GM21367 (cell line): ENCODE data around the gene SYNPO2.

Source experiments
- ATAC-seq: cut with Tn5 transposase; IDR thresholded peaks from one replicate; pipeline ENCODE4 v1.9.1; 2021; ENCODE audit not compliant: unreplicated experiment

SYNPO2 gene

DNA sequence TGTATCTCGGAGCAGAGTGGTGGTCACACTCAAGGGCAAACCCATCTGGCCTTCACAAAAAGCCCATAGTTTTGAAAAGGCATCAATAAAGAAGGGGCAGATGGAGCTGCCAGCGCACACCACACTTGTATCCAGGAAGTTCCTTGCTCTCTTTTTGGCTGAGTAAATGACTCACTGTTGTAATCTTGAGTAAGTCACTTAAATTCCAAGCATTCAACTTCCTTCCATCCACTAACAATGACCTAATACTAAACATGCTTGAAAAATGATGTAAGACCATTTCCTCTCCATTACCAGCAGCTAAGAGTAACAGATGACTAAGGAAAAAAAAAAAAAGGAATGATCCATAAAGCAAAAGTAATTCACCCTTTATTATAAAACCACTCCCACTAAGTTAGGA is 214.6 kb downstream of the SYNPO2 start:
- ATAC-seq = no peak

DNA sequence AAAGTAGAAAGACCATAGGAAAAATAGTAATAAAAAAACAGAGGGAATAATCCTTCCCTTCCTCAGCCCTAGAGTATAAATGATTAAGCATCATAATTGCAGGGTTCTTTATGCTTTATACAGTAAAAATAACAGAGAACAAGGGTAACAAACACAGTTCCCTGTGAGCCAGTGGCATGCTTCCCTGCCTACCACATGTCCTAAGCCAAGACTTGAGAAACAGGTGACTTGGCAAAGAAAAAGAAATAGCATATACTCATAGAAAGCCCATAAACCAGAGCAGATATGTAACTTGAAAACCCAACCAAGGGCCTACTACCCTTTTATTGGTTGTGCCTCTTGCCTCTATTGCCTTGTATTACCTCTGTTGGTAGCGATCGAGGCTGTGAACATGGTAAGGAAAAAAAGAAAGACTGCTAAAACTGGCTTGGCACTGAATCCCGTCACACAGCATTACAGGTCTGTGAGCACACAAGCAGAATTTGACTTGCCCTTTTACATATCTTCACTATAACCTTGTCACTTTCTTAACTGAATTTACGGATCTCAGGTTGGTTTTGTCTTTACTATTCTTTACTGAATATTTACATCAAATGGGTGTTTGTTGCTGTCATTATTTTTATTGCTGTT is 216.1 kb downstream of the SYNPO2 start:
- no peak for ATAC-seq

DNA sequence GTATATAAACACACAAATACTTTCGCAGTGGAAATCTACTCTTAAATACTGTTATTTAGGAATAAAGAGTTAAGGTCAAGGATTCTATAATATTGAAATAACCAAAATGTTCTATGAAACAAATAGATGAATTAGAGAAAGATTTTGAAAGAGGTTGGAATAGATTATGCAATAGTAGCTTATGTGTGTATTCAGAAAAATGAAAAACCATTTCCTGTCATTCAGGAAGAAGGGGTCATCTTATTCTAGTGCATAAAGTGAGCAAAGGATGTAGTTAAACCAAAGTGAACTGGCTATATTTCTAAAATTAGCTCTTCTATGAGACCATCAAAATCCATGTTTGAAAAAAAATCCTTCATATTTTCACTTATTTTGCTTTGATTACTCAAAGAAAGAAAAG is 217.0 kb downstream of the SYNPO2 start:
- ATAC-seq = no peak

DNA sequence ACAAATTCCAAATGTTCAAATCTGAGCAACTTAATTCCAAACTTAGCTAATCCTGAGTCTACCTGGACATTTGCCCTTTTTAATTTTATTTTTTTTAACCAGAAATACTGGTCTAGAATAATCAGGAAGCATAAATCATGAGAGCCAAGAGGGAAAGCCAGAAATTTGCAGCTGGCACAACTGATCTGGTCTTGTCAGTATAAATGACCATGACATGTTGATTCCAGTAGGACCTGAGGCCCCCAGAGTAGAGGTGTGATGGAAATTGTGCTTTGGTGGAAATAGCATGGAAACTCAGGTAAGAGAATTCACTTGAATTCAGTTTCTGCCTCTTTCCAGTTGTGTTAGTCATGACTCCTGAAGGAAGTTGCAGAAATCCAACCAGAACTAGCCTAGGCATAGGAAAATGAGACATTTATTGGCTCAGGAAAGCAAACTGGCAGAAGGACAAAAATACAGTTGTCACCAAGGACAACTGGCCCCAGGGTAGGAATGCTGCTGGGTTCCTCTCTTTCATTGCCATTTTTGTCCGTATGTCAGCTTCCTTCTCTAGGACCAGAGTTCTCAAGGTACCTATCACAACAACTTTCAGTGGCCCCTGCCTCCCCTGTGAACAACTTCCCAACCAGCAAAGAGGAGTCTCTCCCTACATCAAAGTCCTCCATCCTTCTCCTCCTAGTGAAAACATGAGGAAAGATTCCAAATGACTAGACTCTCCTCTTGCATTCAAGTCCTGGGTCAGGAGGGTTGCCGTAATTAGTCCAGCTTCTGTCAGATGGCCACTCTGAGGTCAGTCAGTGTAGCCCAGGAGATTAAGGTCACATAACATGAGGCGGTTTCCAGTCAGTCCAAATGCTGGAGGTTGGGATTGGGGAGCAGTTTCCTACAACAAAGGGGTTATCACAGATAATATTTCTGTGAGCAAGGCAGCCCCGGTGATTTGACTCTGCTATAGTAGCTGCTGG is 217.7 kb downstream of the SYNPO2 start:
- ATAC-seq = no peak

DNA sequence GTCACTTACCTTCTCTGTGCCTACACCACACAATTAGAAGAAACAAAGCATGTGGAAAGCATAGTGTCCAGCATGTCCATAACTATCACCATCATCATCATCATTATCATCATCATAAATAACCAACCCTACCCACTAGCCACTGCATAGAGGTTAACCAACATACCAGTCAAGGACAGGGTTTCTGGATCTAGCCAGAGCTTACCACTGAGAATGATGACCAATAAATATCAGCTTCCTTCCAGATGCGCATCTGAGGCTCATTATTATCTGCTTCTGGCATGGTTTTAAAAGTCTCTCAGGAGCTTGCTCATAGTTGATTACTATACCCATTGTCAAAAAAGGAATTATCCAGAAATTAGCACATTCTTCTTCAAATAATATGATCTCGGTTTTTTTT is 221.5 kb downstream of the SYNPO2 start:
- no peak for ATAC-seq
